ENCODE results near the gene CSH1.

- TF ChIP-seq CTCF (conservative IDR thresholded peaks at IDR 0.05) (no peak), ZFX (IDR thresholded peaks at IDR 0.05) (no peak)
These were observed 43.5 kb upstream of the CSH1 start for GRCh38 chr17:63939884-63940283.
